Measurements from ENCODE around the gene ANKRD60. TPM values are rescaled to one million over a fixed set of nuclear protein-coding genes. Genes with fewer than 3 reads are reported as not detected.

ANKRD60 gene
- total RNA-seq, 4 donors from 2014 or later: not detected

GRCh38 chr20:58179432-58180099 is 48.9 kb downstream of the ANKRD60 start:
- peaks cover 7% of the 10 kb centered on the region for H3K27me3 ChIP-seq
- intact Hi-C loops (cut with DNase I; ENCODE audit: low total_unique reads) (loop anchor here (1.0 kb wide), 1 partner anchor 525 kb away; no protein-coding TSS in a partner anchor), in situ Hi-C loops (cut with MboI; ENCODE audit: low pct_ligation_motif_present in 1 of 4, low pct_unique_long_range_greater_than_20kb in 1 of 4, low sequenced_read_pairs in 3 of 4) (loop anchor here in 3 of 4 donors (5.0 to 10.0 kb wide), 2 partner anchors 522 to 525 kb away; no protein-coding TSS in a partner anchor)
- peak; percentile 59 for DNase-seq
- H3K36me3 ChIP-seq: no peaks in the 10 kb centered on the region
- no peaks in the 10 kb centered on the region for H3K9me3 ChIP-seq
- peak; percentile 81 to 100 (median 99) for TF ChIP-seq CTCF (IDR thresholded peaks at IDR 0.05)
- TF ChIP-seq POLR2A (IDR thresholded peaks at IDR 0.05): no peak
- peak overlapping the region in 2 of 4 donors; percentile 8 to 43 for H3K4me3 ChIP-seq
- H3K27ac ChIP-seq: no peak overlapping the region
- 2% methylated on average over 45 of the region's 46 CpGs; no CpG with 5 or more reads in 1 of the 2 donors for WGBS, 2 donors (ENCODE audit: low coverage in 1 of 2)
- H3K4me1 ChIP-seq: peaks cover 0 to 14% (median 7%) of the 10 kb centered on the region in 4 donors

GRCh38 chr20:58179083-58179431 is 49.4 kb downstream of the ANKRD60 start:
- 49 to 63% methylated on average over 5 to 9 of the region's 9 CpGs for WGBS, 2 donors (ENCODE audit: low coverage in 1 of 2)
- intact Hi-C loops (cut with DNase I; ENCODE audit: low total_unique reads) (no loop called here), in situ Hi-C loops (cut with MboI; ENCODE audit: low pct_ligation_motif_present in 1 of 4, low pct_unique_long_range_greater_than_20kb in 1 of 4, low sequenced_read_pairs in 3 of 4) (no loop called here)
- Histone ChIP-seq H3K4me3 (peak overlapping the region in 1 of 4 donors; percentile 43), H3K4me1 (peaks cover 0 to 14% (median 7%) of the 10 kb centered on the region in 4 donors), H3K27me3 (peaks cover 7% of the 10 kb centered on the region), H3K27ac (no peak overlapping the region), H3K9me3 (no peaks in the 10 kb centered on the region), H3K36me3 (no peaks in the 10 kb centered on the region)
- TF ChIP-seq POLR2AphosphoS5 (IDR thresholded peaks at IDR 0.05): no peak
- no peak for DNase-seq

GRCh38 chr20:58177799-58178198 is 50.7 kb downstream of the ANKRD60 start:
- no peaks in the 10 kb centered on the region for H3K36me3 ChIP-seq
- no peak for DNase-seq
- peaks cover 7% of the 10 kb centered on the region for H3K27me3 ChIP-seq
- no peak overlapping the region for H3K27ac ChIP-seq
- in situ Hi-C loops (cut with MboI; ENCODE audit: low pct_ligation_motif_present in 1 of 4, low pct_unique_long_range_greater_than_20kb in 1 of 4, low sequenced_read_pairs in 3 of 4) (no loop called here), intact Hi-C loops (cut with DNase I; ENCODE audit: low total_unique reads) (no loop called here)
- no peaks in the 10 kb centered on the region for H3K9me3 ChIP-seq
- H3K4me1 ChIP-seq: peaks cover 0 to 14% (median 7%) of the 10 kb centered on the region in 4 donors
- no peak overlapping the region for H3K4me3 ChIP-seq
- 83 to 87% methylated on average over 7 to 10 of the region's 10 CpGs for WGBS, 2 donors (ENCODE audit: low coverage in 1 of 2)
- TF ChIP-seq CTCF (IDR thresholded peaks at IDR 0.05) (no peak), POLR2A (IDR thresholded peaks at IDR 0.05) (no peak), EP300 (IDR thresholded peaks at IDR 0.05; ENCODE audit: low read depth) (no peak), POLR2AphosphoS5 (IDR thresholded peaks at IDR 0.05) (no peak)

GRCh38 chr20:58175836-58176235 is 52.6 kb downstream of the ANKRD60 start:
- in situ Hi-C loops (cut with MboI; ENCODE audit: low pct_ligation_motif_present in 1 of 4, low pct_unique_long_range_greater_than_20kb in 1 of 4, low sequenced_read_pairs in 3 of 4): no loop called here
- intact Hi-C loops (cut with DNase I; ENCODE audit: low total_unique reads): no loop called here
- Histone ChIP-seq H3K27ac (peak overlapping the region; percentile 55 to 77 (median 72)), H3K36me3 (no peaks in the 10 kb centered on the region), H3K27me3 (peaks cover 7% of the 10 kb centered on the region), H3K4me1 (peaks cover 0 to 14% (median 7%) of the 10 kb centered on the region in 4 donors), H3K4me3 (no peak overlapping the region), H3K9me3 (no peaks in the 10 kb centered on the region)
- no peak for DNase-seq
- no peak for TF ChIP-seq POLR2AphosphoS5 (IDR thresholded peaks at IDR 0.05)
- no peak for TF ChIP-seq CTCF (IDR thresholded peaks at IDR 0.05)
- TF ChIP-seq EP300 (IDR thresholded peaks at IDR 0.05; ENCODE audit: low read depth): no peak
- no peak for TF ChIP-seq POLR2A (IDR thresholded peaks at IDR 0.05)
- 91% methylated on average over 4 of the region's 5 CpGs; no CpG with 5 or more reads in 1 of the 2 donors for WGBS, 2 donors (ENCODE audit: low coverage in 1 of 2)

All from transverse colon (tissue), 4 donors.